SK-N-SH (cell line): ENCODE data around the gene SMAD5. TPM values are rescaled to one million over a fixed set of nuclear protein-coding genes. Genes with fewer than 3 reads are reported as not detected.

ENCODE experiments used
- CTCF ChIA-PET: fragments of 300-600, 350-600 bp; formaldehyde crosslinking; extraction: SDS; loops from one replicate; lab custom pipeline; 2021; lab: Yijun Ruan, JAX
- POLR2A ChIA-PET: fragments of 350-600 bp; sonication (Branson Sonifier 250); formaldehyde crosslinking; extraction: SDS; loops from one replicate; lab custom pipeline; 2020; ENCODE audit warnings: antibody characterized with exemption, inconsistent platforms; lab: Yijun Ruan, JAX
- DNase-seq: peaks from one replicate; pipeline ENCODE4 v3.0.0; 2012
- H2AFZ ChIP-seq: fragments of 200-600 bp; sonication (generic); 2 replicates; pipeline ENCODE4 v1.8.1; 2016; ENCODE audit warnings: antibody characterized with exemption, mild to moderate bottlenecking, low read depth
- H3F3A ChIP-seq: fragments of 200-600 bp; sonication (generic); replicated peaks from 2 replicates; pipeline ENCODE3; 2016; ENCODE audit warnings: antibody characterized with exemption, mild to moderate bottlenecking; ENCODE audit not compliant: insufficient read depth
- H3K27ac ChIP-seq, 2 experiments: fragments of 200-500 bp in 1 of 2; fragments of 200-600 bp in 1 of 2; sonication (Bioruptor generic) in 1 of 2; sonication (generic), shearing (Covaris generic) in 1 of 2; 2 replicates each; pipeline versions ENCODE4 v1.5.1 to v1.6.1; 2014 to 2016; ENCODE audit warnings: low read depth in 2 of 2, inconsistent platforms in 1 of 2, low read length in 1 of 2, mild to moderate bottlenecking in 1 of 2, mixed read lengths in 1 of 2
- H3K27me3 ChIP-seq: fragments of 200-600 bp; sonication (generic), shearing (Covaris generic); 2 replicates; pipeline ENCODE4 v1.6.1; 2016; ENCODE audit warnings: mixed run types; ENCODE audit not compliant: insufficient read depth
- H3K36me3 ChIP-seq, 2 experiments: fragments of 200-500 bp in 1 of 2; fragments of 200-600 bp in 1 of 2; sonication (Bioruptor generic) in 1 of 2; sonication (generic) in 1 of 2; replicated peaks in 1 of 2; 2 replicates each; pipeline versions ENCODE3 to v1.5.1; 2014 to 2016; ENCODE audit warnings: low read length in 1 of 2, mild to moderate bottlenecking in 1 of 2; ENCODE audit not compliant: insufficient read depth in 2 of 2, control insufficient read depth in 1 of 2
- H3K4me1 ChIP-seq, 2 experiments: fragments of 200-500 bp in 1 of 2; fragments of 200-600 bp in 1 of 2; sonication (Bioruptor generic) in 1 of 2; sonication (generic), shearing (Covaris generic) in 1 of 2; 2 replicates each; pipeline versions ENCODE4 v1.5.1 to v1.6.1; 2014 to 2016; ENCODE audit warnings: low read depth in 1 of 2, low read length in 1 of 2, mixed run types in 1 of 2; ENCODE audit not compliant: insufficient read depth in 2 of 2, control insufficient read depth in 1 of 2
- H3K4me2 ChIP-seq: fragments of 200-600 bp; sonication (generic), shearing (Covaris generic); 2 replicates; pipeline ENCODE4 v1.6.1; 2017; ENCODE audit warnings: mixed run types
- H3K4me3 ChIP-seq, 2 experiments: fragments of 200-500 bp in 1 of 2; fragments of 200-600 bp in 1 of 2; sonication (Bioruptor generic) in 1 of 2; sonication (generic), shearing (Covaris generic) in 1 of 2; 2 replicates each; pipeline versions ENCODE4 v1.5.1 to v1.8.1; 2014 to 2016; ENCODE audit warnings: low read depth in 2 of 2, inconsistent platforms in 1 of 2, low read length in 1 of 2, mild to moderate bottlenecking in 1 of 2, mixed read lengths in 1 of 2, moderate library complexity in 1 of 2
- H3K79me2 ChIP-seq: fragments of 200-600 bp; sonication (generic); 2 replicates; pipeline ENCODE4 v1.8.1; 2017; ENCODE audit warnings: mild to moderate bottlenecking; ENCODE audit not compliant: insufficient read depth
- H3K9ac ChIP-seq: fragments of 200-600 bp; sonication (generic); 2 replicates; pipeline ENCODE4 v1.6.1; 2017; ENCODE audit warnings: mixed run types
- H3K9me2 ChIP-seq: fragments of 200-600 bp; sonication (generic); 2 replicates; pipeline ENCODE4 v1.6.1; 2017; ENCODE audit warnings: mixed run types
- H3K9me3 ChIP-seq: fragments of 200-600 bp; sonication (generic); 2 replicates; pipeline ENCODE4 v1.6.1; 2017; ENCODE audit warnings: mixed run types, mild to moderate bottlenecking, moderate library complexity
- H4K20me1 ChIP-seq: fragments of 200-600 bp; sonication (generic); 2 replicates; pipeline ENCODE4 v1.6.1; 2017; ENCODE audit warnings: mild to moderate bottlenecking, mixed run types; ENCODE audit not compliant: insufficient read depth
- CTCF ChIP-seq: fragments of 200-600 bp; sonication (generic); IDR thresholded peaks from 2 replicates; pipeline ENCODE4 v1.6.1; 2017; ENCODE audit warnings: antibody characterized with exemption, mild to moderate bottlenecking, moderate library complexity
- EP300 ChIP-seq, 2 experiments: IDR thresholded peaks; 2 replicates each; pipeline versions ENCODE4 v1.4.0 to v1.6.1; 2012; ENCODE audit warnings: borderline replicate concordance in 1 of 2, low read depth in 1 of 2, low read length in 1 of 2
- FOSL2 ChIP-seq: IDR thresholded peaks from 2 replicates; pipeline ENCODE4 v1.4.0; 2012; ENCODE audit warnings: low read depth, mild to moderate bottlenecking, moderate library complexity, borderline replicate concordance
- FOXJ3 ChIP-seq: sonication (generic); formaldehyde crosslinking; IDR thresholded peaks from 2 replicates; pipeline ENCODE4 v1.5.1; 2020; ENCODE audit warnings: mild to moderate bottlenecking, missing genetic modification reagents
- IRF3 ChIP-seq: fragments of 150-350 bp; IDR thresholded peaks from 2 replicates; pipeline ENCODE4 v1.6.1; 2016; ENCODE audit warnings: mild to moderate bottlenecking, low read depth, low read length
- POLR2AphosphoS5 ChIP-seq: IDR thresholded peaks from 2 replicates; pipeline ENCODE4 v1.6.1; 2012; ENCODE audit warnings: low read depth, low read length
- RCOR1 ChIP-seq: fragments of 150-350 bp; IDR thresholded peaks from 2 replicates; pipeline ENCODE4 v1.6.1; 2017; ENCODE audit warnings: antibody characterized with exemption, low read length
- SIN3A ChIP-seq: IDR thresholded peaks from 2 replicates; pipeline ENCODE4 v1.6.1; 2012; ENCODE audit warnings: low read depth, mild to moderate bottlenecking, low read length, moderate library complexity, borderline replicate concordance
- SMC3 ChIP-seq: IDR thresholded peaks from 2 replicates; pipeline ENCODE4 v1.6.1; 2012; ENCODE audit warnings: low read depth, low read length, improper control_type of control experiment
- TEAD4 ChIP-seq: IDR thresholded peaks from 2 replicates; pipeline ENCODE4 v1.4.0; 2012; ENCODE audit warnings: mild to moderate bottlenecking, borderline replicate concordance; ENCODE audit not compliant: insufficient read depth
- USF1 ChIP-seq: IDR thresholded peaks from 2 replicates; pipeline ENCODE4 v1.4.0; 2012; ENCODE audit warnings: low read depth, borderline replicate concordance
- WGBS: methylation state at CpG from one replicate; pipeline ENCODE4 v1.1.6; 2017; ENCODE audit warnings: low lambda C conversion rate; 5-methylcytosine and 5-hydroxymethylcytosine counted together
- polyA plus RNA-seq, 3 experiments: library from polyadenylated mRNA; depleted of rRNA; stranded (reverse); fragments of >200 nt; gene quantifications; 2 replicates each; pipeline ENCODE4 v1.2.3, GENCODE V29; 2012
- TF ChIP-seq, protein P1 (sequence below): IDR thresholded peaks from 2 replicates; pipeline ENCODE4; 2012
- TF ChIP-seq, protein P2 (sequence below): IDR thresholded peaks from 2 replicates; pipeline ENCODE4 v1.4.0; 2012; ENCODE audit warnings: low read depth, borderline replicate concordance

SMAD5 gene
- polyA plus RNA-seq, 1 of the 3 experiments (the other 2 are of a cell fraction), result 26.9 TPM

DNA sequence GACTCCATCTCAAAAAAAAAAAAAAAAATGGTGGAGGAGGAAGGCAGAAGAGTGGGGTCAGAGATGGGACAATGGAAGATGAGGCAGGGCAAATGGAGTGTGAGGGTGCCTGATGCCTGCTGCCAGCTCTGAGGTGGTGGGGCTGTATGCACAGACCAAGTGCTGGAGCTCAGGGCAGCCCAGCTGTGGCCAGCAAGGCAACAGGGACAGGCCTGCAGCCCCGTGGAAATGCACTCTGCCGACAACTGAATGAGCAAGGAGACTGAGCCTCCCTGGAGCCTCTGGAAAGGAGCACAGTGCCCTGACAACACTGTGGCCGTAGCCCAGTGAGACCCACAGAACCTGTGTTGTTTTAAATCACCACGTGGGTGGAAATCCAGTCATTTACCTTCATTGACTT is 83.2 kb downstream of the SMAD5 start (continued):
- TF ChIP-seq CTCF (no peak), RCOR1 (no peak), POLR2AphosphoS5 (no peak), TEAD4 (no peak)

- CTCF ChIA-PET, result interaction anchor here (1.3 to 1.5 kb wide), 3 partner anchors 16 to 328 kb away, joined by 4 to 6 read pairs (median 5); no protein-coding TSS in a partner anchor
These were observed 83.6 kb downstream of the SMAD5 start for GRCh38 chr5:136216230-136216629.

More at GRCh38 chr5:136216230-136216629, 83.6 kb downstream of the SMAD5 start:
- Histone ChIP-seq H3K9ac (no peak overlapping the region), H3K27me3 (no peaks in the 10 kb centered on the region), H3K9me3 (no peaks in the 10 kb centered on the region), H3K79me2 (no peaks in the 10 kb centered on the region), H2AFZ (no peak overlapping the region), H3K9me2 (no peaks in the 10 kb centered on the region), H3K36me3 (no peaks in the 10 kb centered on the region), H3K27ac (no peak overlapping the region), H4K20me1 (no peaks in the 10 kb centered on the region), H3K4me2 (no peak overlapping the region), H3F3A (no peaks in the 10 kb centered on the region), H3K4me3 (no peak overlapping the region), H3K4me1 (no peaks in the 10 kb centered on the region)
- WGBS, result 88% methylated on average over 6 of the region's 8 CpGs
- DNase-seq, result no peak
- TF ChIP-seq FOSL2, result no peak
- TF ChIP-seq, protein P1, sequence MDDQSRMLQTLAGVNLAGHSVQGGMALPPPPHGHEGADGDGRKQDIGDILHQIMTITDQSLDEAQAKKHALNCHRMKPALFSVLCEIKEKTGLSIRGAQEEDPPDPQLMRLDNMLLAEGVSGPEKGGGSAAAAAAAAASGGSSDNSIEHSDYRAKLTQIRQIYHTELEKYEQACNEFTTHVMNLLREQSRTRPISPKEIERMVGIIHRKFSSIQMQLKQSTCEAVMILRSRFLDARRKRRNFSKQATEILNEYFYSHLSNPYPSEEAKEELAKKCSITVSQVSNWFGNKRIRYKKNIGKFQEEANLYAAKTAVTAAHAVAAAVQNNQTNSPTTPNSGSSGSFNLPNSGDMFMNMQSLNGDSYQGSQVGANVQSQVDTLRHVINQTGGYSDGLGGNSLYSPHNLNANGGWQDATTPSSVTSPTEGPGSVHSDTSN, result no peak
- TF ChIP-seq FOXJ3 (CRISPR knock-in tag), result no peak
- no peak for TF ChIP-seq IRF3
- TF ChIP-seq, protein P2, sequence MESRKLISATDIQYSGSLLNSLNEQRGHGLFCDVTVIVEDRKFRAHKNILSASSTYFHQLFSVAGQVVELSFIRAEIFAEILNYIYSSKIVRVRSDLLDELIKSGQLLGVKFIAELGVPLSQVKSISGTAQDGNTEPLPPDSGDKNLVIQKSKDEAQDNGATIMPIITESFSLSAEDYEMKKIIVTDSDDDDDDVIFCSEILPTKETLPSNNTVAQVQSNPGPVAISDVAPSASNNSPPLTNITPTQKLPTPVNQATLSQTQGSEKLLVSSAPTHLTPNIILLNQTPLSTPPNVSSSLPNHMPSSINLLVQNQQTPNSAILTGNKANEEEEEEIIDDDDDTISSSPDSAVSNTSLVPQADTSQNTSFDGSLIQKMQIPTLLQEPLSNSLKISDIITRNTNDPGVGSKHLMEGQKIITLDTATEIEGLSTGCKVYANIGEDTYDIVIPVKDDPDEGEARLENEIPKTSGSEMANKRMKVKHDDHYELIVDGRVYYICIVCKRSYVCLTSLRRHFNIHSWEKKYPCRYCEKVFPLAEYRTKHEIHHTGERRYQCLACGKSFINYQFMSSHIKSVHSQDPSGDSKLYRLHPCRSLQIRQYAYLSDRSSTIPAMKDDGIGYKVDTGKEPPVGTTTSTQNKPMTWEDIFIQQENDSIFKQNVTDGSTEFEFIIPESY, result no peak
- no peak for TF ChIP-seq EP300 (IDR thresholded peaks at IDR 0.05; ENCODE audit: borderline replicate concordance in 1 of 2, low read depth in 1 of 2, low read length in 1 of 2)
- TF ChIP-seq SIN3A, result no peak
- no peak for TF ChIP-seq USF1
- no peak for TF ChIP-seq SMC3
- POLR2A ChIA-PET, result no interaction called here
